Glutamatergic neuron (in vitro differentiated cells): ENCODE data around the gene IL4R. TPM values are rescaled to one million over a fixed set of nuclear protein-coding genes. Genes with fewer than 3 reads are reported as not detected.

Experiments used
- DNase-seq: peaks from one replicate; pipeline ENCODE4 v3.0.0; 2022
- H3K27ac Mint-ChIP-seq: one replicate; pipeline ENCODE4 v1.8.0; 2020; ENCODE audit warnings: mild to moderate bottlenecking, mixed read lengths, inconsistent platforms; ENCODE audit not compliant: unreplicated experiment
- H3K27me3 Mint-ChIP-seq: one replicate; pipeline ENCODE4 v1.8.0; 2020; ENCODE audit warnings: mild to moderate bottlenecking, moderate library complexity, mixed read lengths, inconsistent platforms; ENCODE audit not compliant: unreplicated experiment
- H3K36me3 Mint-ChIP-seq: one replicate; pipeline ENCODE4 v1.8.0; 2020; ENCODE audit warnings: mild to moderate bottlenecking, mixed read lengths, inconsistent platforms; ENCODE audit not compliant: unreplicated experiment
- H3K4me1 Mint-ChIP-seq: one replicate; pipeline ENCODE4 v1.8.0; 2020; ENCODE audit warnings: mild to moderate bottlenecking, low read depth, mixed read lengths, inconsistent platforms; ENCODE audit not compliant: unreplicated experiment
- H3K4me3 Mint-ChIP-seq: one replicate; pipeline ENCODE4 v1.8.0; 2020; ENCODE audit warnings: mild to moderate bottlenecking, mixed read lengths, inconsistent platforms; ENCODE audit not compliant: unreplicated experiment
- H3K9me3 Mint-ChIP-seq: one replicate; pipeline ENCODE4 v1.8.0; 2020; ENCODE audit warnings: mild to moderate bottlenecking, moderate library complexity, mixed read lengths, inconsistent platforms; ENCODE audit not compliant: unreplicated experiment
- CTCF ChIP-seq: fragments of 200-600 bp; sonication (generic); IDR thresholded peaks from one replicate; pipeline ENCODE4 v1.5.0; 2021; ENCODE audit not compliant: partially characterized antibody, unreplicated experiment
- total RNA-seq: library from RNA; stranded (reverse); fragmentation: NEBNext Ultra II Directional; extraction: Animal tissue kit (Norgen Biotek cat#: 25700); gene quantifications from one replicate; pipeline ENCODE4 v1.2.1, GENCODE V29; 2021; ENCODE audit not compliant: unreplicated experiment

IL4R gene
- total RNA-seq, 1 donor from 2014 or later: 10.8 TPM

- TF ChIP-seq CTCF: no peak
- peaks cover 4% of the 10 kb centered on the region for H3K9me3 Mint-ChIP-seq
- H3K4me3 Mint-ChIP-seq: no peak overlapping the region
- peaks cover 4% of the 10 kb centered on the region for H3K36me3 Mint-ChIP-seq
- no peaks in the 10 kb centered on the region for H3K4me1 Mint-ChIP-seq
- peaks cover 4% of the 10 kb centered on the region for H3K27me3 Mint-ChIP-seq
- DNase-seq: no peak
- no peak overlapping the region for H3K27ac Mint-ChIP-seq
Measured at GRCh38 chr16:27284865-27285675, 28.7 kb upstream of the IL4R start.

- TF ChIP-seq CTCF: no peak
- Mint-ChIP-seq H3K9me3 (peaks cover 4% of the 10 kb centered on the region), H3K4me1 (no peaks in the 10 kb centered on the region), H3K27ac (no peak overlapping the region), H3K27me3 (peaks cover 4% of the 10 kb centered on the region), H3K36me3 (peaks cover 4% of the 10 kb centered on the region), H3K4me3 (no peak overlapping the region)
- no peak for DNase-seq
Measured at GRCh38 chr16:27285676-27286196, 28.0 kb upstream of the IL4R start.

- no peak for DNase-seq
- H3K27ac Mint-ChIP-seq: no peak overlapping the region
- TF ChIP-seq CTCF: no peak
- H3K36me3 Mint-ChIP-seq: peaks cover 4% of the 10 kb centered on the region
- H3K4me3 Mint-ChIP-seq: no peak overlapping the region
- H3K4me1 Mint-ChIP-seq: no peaks in the 10 kb centered on the region
- peaks cover 4% of the 10 kb centered on the region for H3K9me3 Mint-ChIP-seq
- peaks cover 4% of the 10 kb centered on the region for H3K27me3 Mint-ChIP-seq
Measured at GRCh38 chr16:27286451-27286850, 27.3 kb upstream of the IL4R start.

DNA sequence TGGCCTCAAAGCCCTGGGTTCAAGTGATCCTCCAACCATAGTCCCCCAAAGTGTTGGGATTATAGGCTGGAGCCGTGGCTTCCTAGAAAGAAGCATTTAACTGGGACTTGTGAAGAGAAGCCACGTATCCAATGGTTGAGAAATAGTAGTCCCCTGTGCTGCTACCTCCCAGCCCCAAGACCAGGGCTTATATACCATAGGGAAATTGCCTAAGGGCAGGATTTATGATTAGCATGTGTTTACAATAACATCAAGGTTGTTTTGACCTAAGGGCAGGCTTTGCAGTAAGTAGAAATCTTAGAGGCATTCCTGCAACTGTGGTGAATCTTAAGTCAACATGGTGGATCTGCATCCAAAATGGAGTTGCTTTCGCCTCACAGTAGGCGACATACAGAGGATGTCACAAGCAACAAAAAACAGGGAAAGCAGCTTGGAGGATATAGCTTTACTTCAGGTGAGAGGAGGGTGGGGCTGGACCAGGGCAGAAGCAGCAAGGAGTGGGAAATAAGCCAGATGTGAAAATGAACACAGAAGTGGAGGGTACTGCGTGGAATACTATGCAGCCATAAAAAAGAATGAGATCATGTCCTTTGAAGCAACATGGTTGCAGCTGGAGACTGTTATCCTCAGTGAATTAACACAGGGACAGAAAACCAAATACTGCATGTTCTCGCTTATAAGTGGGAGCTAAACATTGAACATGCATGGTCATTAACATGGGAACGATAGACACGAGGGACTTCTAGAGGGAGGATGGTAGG lies 26.5 kb upstream of the IL4R start:
- no peak for DNase-seq
- Mint-ChIP-seq H3K9me3 (peaks cover 4% of the 10 kb centered on the region), H3K27ac (no peak overlapping the region), H3K36me3 (peaks cover 4% of the 10 kb centered on the region), H3K4me3 (no peak overlapping the region), H3K27me3 (peaks cover 2% of the 10 kb centered on the region), H3K4me1 (no peaks in the 10 kb centered on the region)
- no peak for TF ChIP-seq CTCF
